Neural progenitor cell (in vitro differentiated cells): ENCODE data around the gene ACKR3. TPM values are rescaled to one million over a fixed set of nuclear protein-coding genes. Genes with fewer than 3 reads are reported as not detected.

ENCODE experiments used
- DNase-seq: peaks from one replicate; pipeline ENCODE4 v3.0.0-alpha.2; 2016; ENCODE audit warnings: low spot score
- H2AFZ ChIP-seq: fragments of 200-600 bp; sonication (generic); replicated peaks from 2 replicates; pipeline ENCODE4 v1.6.1; 2016; ENCODE audit warnings: antibody characterized with exemption
- H3F3A ChIP-seq: fragments of 200-600 bp; sonication (generic); 2 replicates; pipeline ENCODE4 v1.6.1; 2016; ENCODE audit warnings: antibody characterized with exemption, low read depth
- H3K27ac ChIP-seq: fragments of 200-600 bp; sonication (generic); 2 replicates; pipeline ENCODE4 v1.5.1; 2016; ENCODE audit warnings: mild to moderate bottlenecking
- H3K27me3 ChIP-seq: fragments of 200-600 bp; sonication (generic); 2 replicates; pipeline ENCODE4 v1.6.1; 2016; ENCODE audit warnings: mild to moderate bottlenecking, moderate library complexity
- H3K36me3 ChIP-seq: fragments of 200-600 bp; sonication (generic); 2 replicates; pipeline ENCODE4 v1.5.1; 2016
- H3K4me1 ChIP-seq: fragments of 200-600 bp; sonication (generic); 2 replicates; pipeline ENCODE4 v1.6.1; 2016; ENCODE audit warnings: mixed run types
- H3K4me2 ChIP-seq: fragments of 200-600 bp; sonication (generic); 2 replicates; pipeline ENCODE4 v1.6.1; 2016
- H3K4me3 ChIP-seq: fragments of 200-600 bp; sonication (generic); 2 replicates; pipeline ENCODE4 v1.5.1; 2016
- H3K79me2 ChIP-seq: fragments of 200-600 bp; sonication (generic); 2 replicates; pipeline ENCODE4 v1.6.1; 2016; ENCODE audit warnings: low read depth
- H3K9ac ChIP-seq: fragments of 200-600 bp; sonication (generic); 2 replicates; pipeline ENCODE4 v1.6.1; 2016
- H3K9me3 ChIP-seq: fragments of 200-600 bp; sonication (generic); 2 replicates; pipeline ENCODE4 v1.5.1; 2016; ENCODE audit warnings: low read depth
- H4K20me1 ChIP-seq: fragments of 200-600 bp; sonication (generic); 2 replicates; pipeline ENCODE4 v1.6.1; 2016; ENCODE audit warnings: low read depth
- H3K27ac Mint-ChIP-seq: 3 replicates; pipeline ENCODE4 v1.8.0; 2021; ENCODE audit warnings: mixed read lengths
- H3K27me3 Mint-ChIP-seq: 2 replicates; pipeline ENCODE4 v1.8.0; 2022; ENCODE audit warnings: low read depth, mild to moderate bottlenecking, inconsistent platforms, moderate library complexity, mixed read lengths; ENCODE audit not compliant: insufficient read depth
- H3K36me3 Mint-ChIP-seq: 3 replicates; pipeline ENCODE4 v1.8.0; 2021; ENCODE audit warnings: mixed read lengths
- H3K4me1 Mint-ChIP-seq: 3 replicates; pipeline ENCODE4 v1.8.0; 2021; ENCODE audit warnings: mixed read lengths
- H3K4me3 Mint-ChIP-seq: 3 replicates; pipeline ENCODE4 v1.8.0; 2021; ENCODE audit warnings: mild to moderate bottlenecking, moderate library complexity, mixed read lengths
- H3K9me3 Mint-ChIP-seq: 3 replicates; pipeline ENCODE4 v1.8.0; 2020; ENCODE audit warnings: mixed read lengths
- CTCF ChIP-seq: fragments of 200-600 bp; sonication (generic); IDR thresholded peaks from 2 replicates; pipeline ENCODE4 v1.5.1; 2017; ENCODE audit warnings: antibody characterized with exemption, mild to moderate bottlenecking
- EZH2 ChIP-seq: fragments of 200-600 bp; sonication (generic); IDR thresholded peaks from 2 replicates; pipeline ENCODE4 v1.6.1; 2017; ENCODE audit warnings: antibody characterized with exemption, mild to moderate bottlenecking, moderate library complexity
- EZH2phosphoT487 ChIP-seq: fragments of 200-600 bp; sonication (generic); IDR thresholded peaks from 2 replicates; pipeline ENCODE4 v1.6.1; 2017; ENCODE audit warnings: antibody characterized with exemption
- total RNA-seq: library from RNA; depleted of rRNA; stranded (reverse); fragments of >200 nt; gene quantifications from 2 replicates; pipeline ENCODE4 v1.2.3, GENCODE V29; 2015; ENCODE audit warnings: low replicate concordance

ACKR3 gene
- total RNA-seq, 1 donor from 2014 or later, result 1.6 TPM

- H3K9me3 Mint-ChIP-seq, result peaks cover 23% of the 10 kb centered on the region
- H3K9ac ChIP-seq, result no peak overlapping the region
- H3K4me2 ChIP-seq, result no peak overlapping the region
- H2AFZ ChIP-seq, result no peak overlapping the region
- no peak for DNase-seq
- H3K4me3 Mint-ChIP-seq, result no peak overlapping the region
- no peaks in the 10 kb centered on the region for H3K36me3 ChIP-seq
- no peak overlapping the region for H3K4me3 ChIP-seq
- peaks cover 7% of the 10 kb centered on the region for H3K27me3 Mint-ChIP-seq
- no peak overlapping the region for H3K27ac ChIP-seq
- no peaks in the 10 kb centered on the region for H3K27me3 ChIP-seq
- H3K4me1 ChIP-seq, result peaks cover 11% of the 10 kb centered on the region
- no peaks in the 10 kb centered on the region for H4K20me1 ChIP-seq
- H3K79me2 ChIP-seq, result no peaks in the 10 kb centered on the region
- no peaks in the 10 kb centered on the region for H3K9me3 ChIP-seq
- no peaks in the 10 kb centered on the region for H3K36me3 Mint-ChIP-seq
- H3K4me1 Mint-ChIP-seq, result peaks cover 11% of the 10 kb centered on the region
- TF ChIP-seq CTCF (no peak), EZH2phosphoT487 (no peak), EZH2 (no peak)
- H3K27ac Mint-ChIP-seq, result no peak overlapping the region
- peaks cover 7% of the 10 kb centered on the region for H3F3A ChIP-seq
Measured at GRCh38 chr2:236550290-236550689, 19.3 kb upstream of the ACKR3 start.

GRCh38 chr2:236550701-236551465 lies 18.7 kb upstream of the ACKR3 start:
- H3K9me3 ChIP-seq, result no peaks in the 10 kb centered on the region
- no peaks in the 10 kb centered on the region for H3K36me3 Mint-ChIP-seq
- peaks cover 11% of the 10 kb centered on the region for H3K4me1 ChIP-seq
- peaks cover 11% of the 10 kb centered on the region for H3K4me1 Mint-ChIP-seq
- H3K4me2 ChIP-seq, result no peak overlapping the region
- no peak overlapping the region for H2AFZ ChIP-seq
- H3K9me3 Mint-ChIP-seq, result peaks cover 25% of the 10 kb centered on the region
- H3K9ac ChIP-seq, result no peak overlapping the region
- H4K20me1 ChIP-seq, result no peaks in the 10 kb centered on the region
- H3K27me3 Mint-ChIP-seq, result peaks cover 7% of the 10 kb centered on the region
- no peak overlapping the region for H3K4me3 Mint-ChIP-seq
- H3K27me3 ChIP-seq, result no peaks in the 10 kb centered on the region
- H3K36me3 ChIP-seq, result no peaks in the 10 kb centered on the region
- H3K4me3 ChIP-seq, result no peak overlapping the region
- peaks cover 7% of the 10 kb centered on the region for H3F3A ChIP-seq
- H3K27ac Mint-ChIP-seq, result no peak overlapping the region
- H3K79me2 ChIP-seq, result no peaks in the 10 kb centered on the region
- H3K27ac ChIP-seq, result no peak overlapping the region
- TF ChIP-seq EZH2phosphoT487, result no peak
- TF ChIP-seq CTCF, result no peak
- no peak for TF ChIP-seq EZH2
- DNase-seq, result no peak

- peak overlapping the region; percentile 79 for H3K27ac Mint-ChIP-seq
Measured at GRCh38 chr2:236551471-236552211, 18.0 kb upstream of the ACKR3 start.

More at GRCh38 chr2:236551471-236552211, 18.0 kb upstream of the ACKR3 start:
- no peaks in the 10 kb centered on the region for H3K36me3 ChIP-seq
- H3K79me2 ChIP-seq, result no peaks in the 10 kb centered on the region
- peak overlapping the region; percentile 45 for H2AFZ ChIP-seq
- Mint-ChIP-seq H3K4me1 (peaks cover 11% of the 10 kb centered on the region), H3K9me3 (peaks cover 25% of the 10 kb centered on the region), H3K27me3 (peaks cover 8% of the 10 kb centered on the region), H3K36me3 (no peaks in the 10 kb centered on the region), H3K4me3 (no peak overlapping the region)
- TF ChIP-seq EZH2phosphoT487 (no peak), EZH2 (no peak), CTCF (no peak)
- no peaks in the 10 kb centered on the region for H4K20me1 ChIP-seq
- peaks cover 11% of the 10 kb centered on the region for H3K4me1 ChIP-seq
- H3F3A ChIP-seq, result peaks cover 7% of the 10 kb centered on the region
- no peak for DNase-seq
- no peak overlapping the region for H3K27ac ChIP-seq
- H3K9ac ChIP-seq, result no peak overlapping the region
- H3K4me3 ChIP-seq, result no peak overlapping the region
- no peaks in the 10 kb centered on the region for H3K27me3 ChIP-seq
- no peaks in the 10 kb centered on the region for H3K9me3 ChIP-seq
- H3K4me2 ChIP-seq, result peak overlapping the region; percentile 2
